Activated CD8-positive, alpha-beta T cell treated with anti-CD3 and anti-CD28 coated beads for 36 hours (primary cell): ENCODE results near the gene CDC25A. TPM values are rescaled to one million over a fixed set of nuclear protein-coding genes. Genes with fewer than 3 reads are reported as not detected.

Experiments
- ATAC-seq: fragments of 200-7000 bp; cut with Tn5 transposase; one replicate; pipeline ENCODE4 v1.10.0; 2021; ENCODE audit warnings: mild to moderate bottlenecking, moderate library complexity
- CTCF ChIA-PET: fragments of 350-600 bp; sonication (Branson Sonifier 250); formaldehyde crosslinking; loops from one replicate; lab custom pipeline; 2021; ENCODE audit warnings: antibody characterized with exemption; lab: Charles Lee
- POLR2A ChIA-PET: fragments of 350-600 bp; sonication (Branson Sonifier 250); formaldehyde crosslinking; loops from one replicate; lab custom pipeline; 2021; ENCODE audit warnings: antibody characterized with exemption; lab: Charles Lee
- DNase-seq: peaks from one replicate; pipeline ENCODE4 v3.0.0-alpha.2; 2020
- H3K27ac Mint-ChIP-seq: one replicate; pipeline ENCODE4 v1.8.0; 2021; ENCODE audit warnings: mild to moderate bottlenecking, mixed read lengths
- H3K27me3 Mint-ChIP-seq: one replicate; pipeline ENCODE4 v1.8.0; 2021; ENCODE audit warnings: mixed read lengths
- H3K36me3 Mint-ChIP-seq: one replicate; pipeline ENCODE4 v1.8.0; 2021; ENCODE audit warnings: low read depth, mixed read lengths
- H3K4me1 Mint-ChIP-seq: one replicate; pipeline ENCODE4 v1.8.0; 2021; ENCODE audit warnings: low read depth, mixed read lengths
- H3K4me3 Mint-ChIP-seq: one replicate; pipeline ENCODE4 v1.8.0; 2021; ENCODE audit warnings: mild to moderate bottlenecking, moderate library complexity, mixed read lengths
- H3K9me3 Mint-ChIP-seq: one replicate; pipeline ENCODE4 v1.8.0; 2021; ENCODE audit warnings: mixed read lengths
- CTCF ChIP-seq: fragments of 200-600 bp; IDR thresholded peaks from one replicate; pipeline ENCODE4 v1.8.0; 2022; ENCODE audit warnings: antibody characterized with exemption, mild to moderate bottlenecking
- intact Hi-C: fragments of 100-400 bp; cut with micrococcal nuclease; formaldehyde crosslinking; loops from one replicate; pipeline ENCODE4 v1.10.0; 2022
- total RNA-seq, 2 experiments: library from RNA; stranded (reverse); gene quantifications; one replicate each; pipeline ENCODE4 v1.2.3, GENCODE V29; 2021

CDC25A gene
- total RNA-seq, 2 experiments from 2014 or later: 34.1 to 38.4 TPM

- Mint-ChIP-seq H3K4me1 (peaks cover 13% of the 10 kb centered on the region), H3K9me3 (no peaks in the 10 kb centered on the region), H3K27me3 (peaks cover 8% of the 10 kb centered on the region), H3K4me3 (no peak overlapping the region), H3K36me3 (peaks cover 17% of the 10 kb centered on the region), H3K27ac (no peak overlapping the region)
- no peak for DNase-seq
- intact Hi-C loops: no loop called here
- no peak for TF ChIP-seq CTCF
- ChIA-PET POLR2A (interaction anchor here (1.0 to 1.2 kb wide), 3 partner anchors 9 to 101 kb away, joined by 3 to 4 read pairs (median 3); no protein-coding TSS in a partner anchor), CTCF (interaction anchor here (1.5 kb wide), 1 partner anchor 245 kb away, joined by 9 read pairs; no protein-coding TSS in a partner anchor)
- ATAC-seq: no peak
These were observed 2.7 kb upstream of the CDC25A start for GRCh38 chr3:48190911-48191310.

GRCh38 chr3:48189321-48189720 is 1.1 kb upstream of the CDC25A start:
- Mint-ChIP-seq H3K4me1 (peaks cover 18% of the 10 kb centered on the region), H3K36me3 (peaks cover 33% of the 10 kb centered on the region), H3K27me3 (peaks cover 8% of the 10 kb centered on the region), H3K9me3 (no peaks in the 10 kb centered on the region), H3K4me3 (no peak overlapping the region), H3K27ac (peak overlapping the region; percentile 86)
- POLR2A ChIA-PET: interaction anchor here (0.7 to 2.6 kb wide), 2 partner anchors 14 to 52 kb away, joined by 3 to 17 read pairs; partner anchors contain the start of gene ZNF589
- TF ChIP-seq CTCF: no peak
- intact Hi-C loops: no loop called here
- ATAC-seq (no peak), DNase-seq (no peak)
- CTCF ChIA-PET: interaction anchor here (1.1 to 1.2 kb wide), 2 partner anchors 51 to 101 kb away, joined by 3 to 5 read pairs; partner anchors contain the start of gene ZNF589

DNA sequence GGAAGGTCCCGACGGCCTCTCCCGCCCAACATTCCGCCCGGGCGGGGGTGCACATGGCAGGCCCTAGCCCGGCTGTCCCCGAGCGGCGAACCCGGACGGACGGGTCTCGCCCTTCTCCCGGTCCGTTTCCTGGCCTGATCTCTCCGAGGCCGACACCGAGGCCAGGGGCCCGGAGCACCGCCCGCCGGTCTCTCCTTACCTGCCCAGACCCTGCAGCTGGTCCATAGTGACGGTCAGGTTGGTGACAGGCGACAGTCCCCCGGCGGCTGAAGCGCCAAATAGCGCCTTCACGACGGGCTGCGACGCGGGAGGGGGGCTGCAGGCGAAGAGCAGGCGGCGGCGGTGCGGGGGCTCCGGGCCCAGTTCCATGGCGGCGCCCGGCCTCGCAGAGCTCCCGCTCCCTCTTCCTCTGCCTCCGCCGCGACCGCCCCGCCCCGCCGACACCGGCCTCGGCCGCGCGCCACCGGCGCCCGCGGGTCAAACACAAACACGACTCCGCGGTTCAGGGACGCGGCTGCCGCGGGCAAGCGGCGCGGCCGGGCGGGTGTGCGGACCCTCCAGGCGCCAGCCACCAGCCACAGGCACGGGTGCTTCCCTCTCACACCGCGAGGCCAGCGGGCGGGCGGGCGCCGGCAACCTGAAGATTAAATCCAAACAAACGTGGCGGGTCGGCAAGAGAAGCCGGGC is 495 bp downstream of the CDC25A start:
- Mint-ChIP-seq H3K36me3 (peaks cover 49% of the 10 kb centered on the region), H3K27ac (peak overlapping the region; percentile 75), H3K27me3 (peaks cover 8% of the 10 kb centered on the region), H3K4me3 (peak overlapping the region; percentile 97), H3K9me3 (no peaks in the 10 kb centered on the region), H3K4me1 (peaks cover 18% of the 10 kb centered on the region)
- intact Hi-C loops: no loop called here
- ChIA-PET CTCF (interaction anchor here (0.6 to 1.5 kb wide), 8 partner anchors 29 to 363 kb away, joined by 3 to 8 read pairs (median 4); partner anchors contain the start of gene ZNF589), POLR2A (interaction anchor here (0.7 to 2.6 kb wide), 12 partner anchors 10 to 363 kb away, joined by 3 to 17 read pairs (median 4); partner anchors contain the start of genes NME6 and ZNF589)
- peak; percentile 14 for ATAC-seq
- DNase-seq: peak; percentile 50
- TF ChIP-seq CTCF: no peak

DNA sequence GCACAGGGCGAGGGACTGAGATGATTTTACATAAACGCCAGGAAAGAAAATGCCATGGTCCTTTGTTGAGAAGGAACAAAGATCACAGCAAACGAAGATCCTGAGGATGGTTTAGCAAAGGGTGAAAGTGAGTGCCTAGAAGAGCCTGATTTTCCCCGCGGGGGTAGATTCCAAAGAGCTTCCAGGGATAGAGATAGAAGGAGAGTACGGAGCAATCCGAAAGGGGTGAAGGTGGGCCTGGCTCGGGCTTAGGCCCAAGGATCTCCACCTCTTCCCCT is 977 bp downstream of the CDC25A start:
- TF ChIP-seq CTCF: no peak
- ChIA-PET POLR2A (interaction anchor here (0.7 to 2.6 kb wide), 10 partner anchors 9 to 363 kb away, joined by 3 to 17 read pairs (median 5); partner anchors contain the start of genes NME6 and ZNF589), CTCF (interaction anchor here (1.0 kb wide), 1 partner anchor 249 kb away, joined by 4 read pairs; no protein-coding TSS in a partner anchor)
- H3K27ac Mint-ChIP-seq: peak overlapping the region; percentile 84
- DNase-seq: no peak
- H3K4me3 Mint-ChIP-seq: peak overlapping the region; percentile 97
- ATAC-seq: no peak
- peaks cover 18% of the 10 kb centered on the region for H3K4me1 Mint-ChIP-seq
- intact Hi-C loops: no loop called here
- H3K9me3 Mint-ChIP-seq: no peaks in the 10 kb centered on the region
- peaks cover 8% of the 10 kb centered on the region for H3K27me3 Mint-ChIP-seq
- peaks cover 54% of the 10 kb centered on the region for H3K36me3 Mint-ChIP-seq
